CD4-positive, alpha-beta T cell treated with Interleukin-2 at 100 ng/mL for 4 hours (primary cell): ENCODE results near the gene MAPK10.
"Not testable (repeated sequence)": the region's sequence is repeated elsewhere in the genome, so short reads cannot be mapped to it uniquely, and the experiment has no call there.

Experiments used
- DNase-seq: peaks from one replicate; pipeline ENCODE4 v3.0.0-alpha.2; 2020; ENCODE audit warnings: low spot score

MAPK10 gene

DNA sequence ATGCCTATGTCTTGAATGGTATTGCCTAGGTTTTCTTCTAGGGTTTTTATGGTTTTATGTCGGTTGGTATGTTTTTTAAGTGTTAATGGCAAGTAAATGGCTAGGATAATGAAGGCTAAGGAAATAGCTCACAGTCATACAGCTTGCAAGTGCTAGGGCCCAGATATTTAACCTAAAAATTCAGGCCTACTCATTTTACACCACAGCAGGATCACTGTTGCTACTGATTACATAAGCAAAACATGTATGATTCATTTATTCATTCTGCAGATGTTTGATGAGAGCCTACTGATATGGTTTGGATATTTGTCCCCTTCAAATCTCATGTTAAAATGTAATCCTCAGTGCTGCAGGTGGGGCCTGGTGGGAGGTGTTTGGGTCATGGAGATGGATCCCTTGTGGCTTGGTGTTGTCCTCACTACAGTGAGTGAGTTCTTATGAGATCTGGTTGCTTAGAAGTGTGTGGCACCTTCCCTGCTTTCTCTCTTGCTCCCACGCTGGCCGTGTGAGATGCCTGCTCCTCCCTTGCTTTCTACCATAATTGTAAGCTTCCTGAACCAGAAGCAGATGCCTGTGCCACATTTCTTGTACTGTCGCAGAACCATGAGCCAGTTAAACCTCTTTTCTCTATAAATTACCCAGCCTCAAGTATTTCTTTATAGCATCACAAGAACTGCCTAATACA is 175.5 kb downstream of the MAPK10 start:
- no peak for DNase-seq

DNA sequence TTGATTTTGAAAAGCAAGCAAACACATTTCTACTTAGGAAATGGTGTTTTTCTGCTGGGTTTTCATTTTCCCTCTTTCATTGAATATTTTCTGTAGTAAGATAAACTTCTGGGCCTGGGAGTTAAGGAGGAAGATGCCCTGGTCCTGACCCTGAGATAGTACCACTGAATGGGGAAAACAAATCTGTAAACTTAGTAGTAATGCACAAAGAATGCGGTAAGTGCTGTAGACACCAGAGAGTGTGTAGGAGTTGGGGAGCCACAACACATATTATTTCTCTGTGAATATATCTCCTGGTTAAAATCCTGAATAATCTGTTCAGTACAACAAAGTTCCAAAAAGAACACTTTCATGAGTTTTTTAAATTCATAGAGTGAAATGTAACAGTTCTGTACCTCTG is 178.3 kb downstream of the MAPK10 start:
- DNase-seq: no peak

DNA sequence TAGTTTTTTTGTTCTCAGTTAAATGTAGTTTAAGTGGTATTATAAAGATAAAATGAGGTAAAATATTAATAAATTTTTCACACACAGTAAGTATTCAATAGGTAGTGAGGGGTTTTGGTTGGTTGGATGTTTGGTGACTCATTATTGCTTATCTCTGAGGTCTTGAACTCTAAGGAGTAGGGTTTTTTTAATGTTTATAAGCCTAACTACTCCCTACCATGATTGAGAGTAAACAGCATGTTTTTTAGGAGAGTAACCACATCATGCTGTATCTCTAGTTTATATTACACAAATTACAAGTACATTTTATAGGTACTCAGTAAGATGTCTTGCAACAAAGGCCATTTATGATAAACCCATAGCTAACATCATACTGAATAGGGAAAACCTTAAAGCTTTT is 181.6 kb downstream of the MAPK10 start:
- DNase-seq: no peak

DNA sequence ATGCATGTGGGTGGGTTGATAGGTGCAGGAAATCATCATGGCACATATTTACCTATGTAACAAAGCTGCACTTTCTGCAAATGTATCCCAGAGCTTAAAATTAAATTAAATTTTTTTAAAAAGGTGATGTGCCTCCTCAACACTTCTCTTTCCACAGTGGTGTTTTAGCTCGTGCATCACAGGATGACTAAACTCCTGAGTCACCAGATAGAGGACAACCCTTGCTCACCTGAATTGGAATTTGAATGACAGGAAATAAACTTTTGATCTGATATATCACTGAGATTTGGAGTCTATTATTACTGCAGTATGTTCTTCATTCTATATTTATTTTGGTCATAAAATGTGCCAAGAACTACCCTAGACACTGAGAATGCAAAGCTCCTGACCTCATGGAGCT is 185.3 kb downstream of the MAPK10 start:
- no peak for DNase-seq

DNA sequence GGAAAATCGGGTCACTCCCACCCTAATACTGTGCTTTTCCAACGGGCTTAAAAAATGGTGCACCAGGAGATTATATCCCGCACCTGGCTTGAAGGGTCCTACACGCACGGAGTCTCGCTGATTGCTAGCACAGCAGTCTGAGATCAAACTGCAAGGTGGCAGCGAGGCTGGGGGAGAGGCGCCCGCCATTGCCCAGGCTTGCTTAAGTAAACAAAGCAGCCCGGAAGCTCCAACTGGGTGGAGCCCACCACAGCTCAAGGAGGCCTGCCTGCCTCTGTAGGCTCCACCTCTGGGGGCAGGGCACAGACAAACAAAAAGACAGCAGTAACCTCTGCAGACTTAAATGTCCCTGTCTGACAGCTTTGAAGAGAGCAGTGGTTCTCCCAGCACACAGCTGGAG is 191.5 kb downstream of the MAPK10 start:
- not testable (repeated sequence) for DNase-seq

DNA sequence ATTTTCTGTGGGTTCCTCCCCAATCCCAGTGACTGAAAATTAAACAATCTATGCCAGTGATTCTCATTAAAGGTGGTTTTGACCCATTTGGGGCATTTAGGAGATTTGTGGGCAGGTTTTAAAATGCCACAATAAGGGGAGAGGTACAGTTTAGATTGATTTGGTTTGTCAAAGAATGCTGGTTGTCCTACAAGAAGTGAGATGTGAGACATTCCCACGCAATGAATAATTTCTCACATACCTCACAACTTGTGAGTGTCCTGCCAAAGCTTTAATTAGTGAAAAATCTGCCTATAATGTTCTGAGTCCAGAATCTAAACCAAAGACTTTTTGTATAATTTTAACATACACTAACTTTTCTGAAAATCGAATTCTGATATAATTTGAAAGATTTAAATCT is 199.4 kb downstream of the MAPK10 start:
- DNase-seq: no peak

DNA sequence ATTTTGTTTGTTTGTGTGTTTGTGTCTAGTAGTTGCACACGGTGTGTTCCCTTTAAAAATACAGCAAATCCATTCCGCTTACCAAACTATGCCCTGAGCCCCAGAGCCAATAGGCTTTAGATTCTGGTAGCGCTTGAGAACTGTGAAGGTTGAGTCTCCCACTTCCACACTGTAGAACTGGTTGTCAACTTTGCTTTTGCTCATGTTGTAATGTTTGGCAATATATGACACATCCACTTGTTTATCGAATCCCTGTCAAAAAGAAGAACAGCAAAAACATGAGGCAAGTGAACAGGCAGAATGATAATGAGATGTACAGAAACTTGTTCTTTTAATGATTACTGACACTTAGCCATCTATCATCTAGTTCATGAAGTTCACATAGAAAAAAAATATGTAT is 200.6 kb downstream of the MAPK10 start:
- no peak for DNase-seq

DNA sequence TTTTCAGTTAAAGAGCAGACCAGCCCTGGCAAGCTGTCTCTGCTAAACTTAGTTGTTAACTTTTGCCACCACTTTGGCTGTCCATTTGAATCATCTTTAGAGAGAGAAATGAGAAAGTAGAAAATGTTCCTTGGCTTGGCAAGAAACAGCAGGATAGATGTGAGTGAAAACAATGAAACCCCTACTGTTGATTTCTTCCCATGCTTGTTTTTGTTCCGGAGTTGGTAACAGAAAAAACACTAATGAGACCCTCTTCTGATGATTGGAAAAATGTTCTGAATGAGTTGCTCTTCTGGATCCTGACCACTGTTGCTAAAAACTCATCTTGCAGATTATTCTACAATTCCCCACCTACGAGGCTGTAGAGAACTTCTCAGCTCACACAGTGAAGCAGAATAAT is 203.3 kb downstream of the MAPK10 start:
- DNase-seq: no peak

DNA sequence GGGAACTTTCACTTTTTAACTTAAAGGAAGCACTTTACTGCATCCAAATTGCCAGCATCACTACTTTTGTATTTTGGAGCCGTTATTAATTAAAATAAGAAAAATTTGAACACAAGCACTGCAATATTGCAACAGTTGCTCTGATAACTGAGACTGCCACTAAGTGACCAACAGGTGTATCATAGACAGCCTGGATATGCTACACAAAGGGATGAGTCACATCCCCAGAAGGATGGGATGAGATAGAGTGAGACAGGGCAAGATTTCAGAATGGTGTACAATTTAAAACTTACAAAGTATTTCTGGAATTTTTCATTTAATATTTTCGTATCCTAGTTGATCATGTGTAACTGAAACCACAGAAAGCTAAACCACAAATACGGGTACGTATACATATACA is 204.1 kb downstream of the MAPK10 start:
- no peak for DNase-seq

DNA sequence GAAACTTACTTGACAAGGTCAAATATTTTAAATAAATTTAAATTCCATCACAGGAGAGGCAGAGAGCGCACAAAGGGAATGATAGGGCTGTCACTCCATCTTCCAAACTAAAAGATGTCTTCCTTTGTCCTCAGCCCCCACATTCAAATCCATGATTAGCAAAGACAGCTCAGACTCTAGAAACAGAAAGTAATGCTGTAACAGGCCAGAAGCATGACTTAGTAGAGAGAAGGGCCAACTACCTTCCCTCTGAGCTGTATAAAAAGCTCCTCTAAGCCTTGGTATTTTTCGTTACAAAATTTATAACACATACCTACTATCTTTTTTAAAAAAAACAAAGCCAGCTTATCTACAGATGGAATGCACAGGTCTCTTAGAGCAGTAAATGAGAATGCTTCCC is 207.4 kb downstream of the MAPK10 start:
- no peak for DNase-seq

DNA sequence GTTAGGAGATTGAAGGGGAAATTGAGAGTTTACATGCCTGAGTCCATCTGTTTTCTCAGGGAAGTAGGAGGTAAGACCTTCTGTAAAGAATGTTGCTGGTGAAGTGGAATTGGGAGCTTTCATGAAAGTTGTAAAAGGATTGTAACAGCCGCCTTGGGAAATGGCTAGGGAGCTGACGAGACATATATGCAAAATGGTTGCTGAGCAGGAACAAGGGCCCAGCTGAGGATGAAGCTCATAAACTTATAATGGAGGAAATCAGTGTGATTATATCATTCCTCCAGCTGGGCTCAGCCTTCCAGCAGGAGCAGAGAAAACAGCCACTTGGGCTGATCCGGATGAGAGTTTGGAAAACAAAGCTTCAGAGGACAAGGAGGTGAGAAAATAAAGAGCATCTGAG is 208.7 kb downstream of the MAPK10 start:
- no peak for DNase-seq

DNA sequence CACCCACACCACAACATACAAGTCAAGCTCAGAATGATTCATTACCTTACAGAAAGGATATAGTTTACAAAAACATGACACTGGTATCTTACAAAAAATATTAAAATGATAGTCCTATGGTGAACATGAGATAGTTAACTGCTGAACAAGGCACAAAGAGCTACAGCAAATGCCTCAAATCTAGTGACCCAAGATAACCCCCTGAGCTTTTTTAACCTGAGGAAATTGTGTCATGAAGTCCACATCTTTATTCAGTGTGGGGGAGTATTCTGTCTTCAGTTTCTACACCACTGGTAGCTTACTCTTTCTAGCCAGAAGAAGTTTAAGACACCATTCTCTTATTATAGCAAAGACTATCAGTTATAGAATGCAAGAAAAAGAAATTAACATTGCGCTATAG is 218.7 kb downstream of the MAPK10 start:
- DNase-seq: no peak

DNA sequence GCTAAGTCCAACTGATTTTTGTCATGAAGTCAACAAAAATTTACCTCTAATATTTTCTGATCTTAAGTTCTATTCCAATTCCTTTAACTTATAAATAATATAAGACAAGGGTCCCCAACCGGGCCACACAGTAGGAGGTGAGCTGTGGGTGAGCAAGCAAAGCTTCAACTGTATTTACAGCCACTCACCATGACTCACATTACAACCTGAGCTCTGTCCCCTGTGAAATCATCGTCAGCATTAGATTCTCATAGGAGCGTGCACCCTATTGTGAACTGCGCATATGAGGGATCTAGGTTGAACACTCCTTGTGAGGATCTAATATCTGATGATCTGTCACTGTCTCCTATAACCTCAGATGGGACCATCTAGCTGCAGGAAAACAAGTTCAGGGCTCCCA is 227.4 kb downstream of the MAPK10 start:
- DNase-seq: no peak

DNA sequence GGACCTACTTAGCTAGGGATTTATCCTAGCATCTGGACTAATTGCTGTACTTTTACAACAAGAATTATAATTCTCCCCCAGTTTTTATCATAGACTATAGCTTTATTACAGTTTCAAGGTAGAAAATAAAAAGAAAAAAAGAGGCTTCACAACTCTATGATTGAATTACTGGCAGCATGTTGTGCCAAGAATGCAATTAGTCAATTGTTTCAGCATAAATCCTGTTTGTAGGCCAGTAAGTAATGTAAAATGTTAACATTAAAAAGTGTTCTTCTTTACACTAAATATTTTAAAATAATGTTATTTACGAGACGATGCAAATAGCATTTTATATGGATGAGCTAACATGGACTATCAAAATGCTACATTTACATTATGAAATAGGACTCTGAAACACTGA is 228.4 kb downstream of the MAPK10 start:
- no peak for DNase-seq

DNA sequence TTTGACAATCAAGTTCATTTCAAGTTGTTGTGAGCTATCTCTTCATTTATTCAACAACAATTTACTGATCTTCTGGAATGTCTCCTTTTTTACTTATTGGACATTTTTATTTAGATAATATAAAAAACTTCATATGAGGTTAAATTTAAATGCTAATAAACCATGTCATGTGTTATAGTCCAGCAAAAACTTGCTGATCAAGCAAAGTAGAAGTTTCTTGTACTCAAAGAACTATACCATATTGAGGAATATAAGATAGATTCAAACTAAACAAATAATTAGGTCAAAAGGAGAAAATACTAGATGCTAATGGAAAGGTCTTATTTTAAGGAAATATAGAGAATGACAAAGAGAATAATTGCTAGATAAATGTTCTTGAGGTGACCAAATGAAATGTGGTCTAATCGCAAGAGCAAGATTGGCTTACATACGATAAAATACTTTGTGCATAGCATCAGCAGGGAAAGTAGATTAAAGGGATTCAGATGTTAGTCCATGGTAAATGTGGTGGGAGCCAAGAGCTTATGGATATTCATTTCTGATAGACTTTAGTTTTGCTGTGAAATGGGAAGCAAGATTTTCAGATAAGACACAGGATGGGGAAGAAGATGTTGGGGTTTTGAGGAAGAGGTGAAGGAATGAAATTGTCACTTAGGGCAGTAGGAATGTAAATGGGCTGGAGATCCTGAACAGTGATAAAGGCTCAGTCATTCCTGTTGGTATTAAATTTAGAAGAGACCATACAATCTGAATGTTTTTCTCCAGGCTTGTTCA is 229.5 kb downstream of the MAPK10 start:
- no peak for DNase-seq

DNA sequence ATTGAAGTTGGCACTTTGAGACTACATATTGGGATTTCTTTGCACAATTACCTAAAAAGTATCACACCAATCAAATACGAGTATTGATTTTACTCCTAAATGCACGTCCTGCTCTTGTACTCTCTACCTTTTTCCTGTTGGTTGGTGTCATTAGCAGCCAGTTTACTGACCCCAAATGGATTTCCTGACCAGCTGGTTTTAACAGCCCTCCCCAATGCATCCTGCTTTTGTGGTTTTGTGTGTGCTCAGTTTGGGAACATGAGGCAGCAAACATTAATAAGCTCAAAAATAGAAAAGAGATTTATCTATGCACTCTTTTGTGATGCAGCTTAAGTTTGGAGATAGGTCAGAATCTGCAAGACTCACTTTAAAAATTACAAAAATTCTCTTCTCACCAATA is 230.3 kb downstream of the MAPK10 start:
- no peak for DNase-seq

DNA sequence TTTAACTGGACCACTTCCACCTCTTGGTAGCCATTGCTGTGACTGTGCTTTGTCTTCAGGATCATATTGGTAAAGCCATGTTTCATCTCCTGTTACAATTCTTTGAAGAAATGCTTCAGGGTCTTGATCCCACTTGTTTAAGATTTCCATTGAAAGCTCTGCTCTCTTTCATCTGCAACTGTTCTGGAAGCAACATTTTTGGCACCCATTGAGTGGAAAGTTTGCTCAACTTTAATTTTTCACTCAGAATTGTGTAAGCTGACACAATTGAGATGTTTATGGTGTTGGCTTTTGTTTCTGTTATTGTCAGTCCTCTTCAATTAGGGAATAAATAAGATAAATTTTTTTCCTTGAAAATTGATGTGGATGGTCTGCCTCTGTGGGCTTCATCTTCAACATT is 237.4 kb downstream of the MAPK10 start:
- DNase-seq: no peak

DNA sequence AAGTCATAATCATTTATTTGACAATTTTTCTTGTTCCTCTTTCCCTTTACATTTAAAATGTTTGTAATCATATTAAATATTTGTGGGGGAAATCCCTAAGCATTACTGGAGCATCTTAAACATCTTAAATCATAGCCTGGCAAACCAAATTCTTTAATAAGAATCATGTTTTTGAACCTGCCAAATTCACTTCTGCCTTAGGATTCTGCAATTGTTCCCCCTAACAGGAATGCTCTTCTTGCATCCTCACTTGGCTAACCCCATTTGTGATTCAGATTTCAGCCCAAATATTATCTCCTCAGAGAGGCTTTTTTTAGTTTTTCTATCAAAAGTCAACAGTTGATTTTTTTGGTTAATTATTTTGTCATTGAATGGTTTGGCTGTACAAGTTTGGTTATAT is 241.1 kb downstream of the MAPK10 start:
- DNase-seq: no peak

DNA sequence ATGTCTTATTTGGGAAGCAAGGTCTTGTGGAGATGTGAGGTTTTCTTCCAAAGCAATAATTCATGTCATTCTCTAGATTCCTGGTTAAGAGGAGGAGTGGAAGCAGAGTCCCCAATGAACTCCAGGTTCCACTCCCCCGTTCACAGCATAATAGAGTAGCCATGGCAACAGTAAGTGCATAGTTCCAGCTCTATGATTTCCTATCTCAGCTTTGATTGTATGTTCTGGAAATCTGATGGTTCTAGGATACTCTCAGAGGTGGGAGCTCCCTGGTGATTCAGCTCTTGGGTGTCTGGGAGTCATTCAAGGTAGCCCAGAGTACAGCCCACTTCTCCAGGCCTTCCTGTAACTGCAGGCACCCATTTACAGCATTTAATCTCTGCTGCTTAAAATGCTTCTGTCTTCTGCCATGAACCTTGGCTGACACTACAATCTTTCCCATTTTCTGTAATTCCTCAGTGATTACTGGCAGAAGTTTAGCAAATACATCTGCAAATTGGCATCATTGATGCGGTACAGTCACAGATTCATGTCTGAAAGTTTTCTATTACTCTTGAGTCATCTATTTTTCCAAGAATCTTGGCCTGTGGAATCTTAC is 242.0 kb downstream of the MAPK10 start:
- DNase-seq: no peak

DNA sequence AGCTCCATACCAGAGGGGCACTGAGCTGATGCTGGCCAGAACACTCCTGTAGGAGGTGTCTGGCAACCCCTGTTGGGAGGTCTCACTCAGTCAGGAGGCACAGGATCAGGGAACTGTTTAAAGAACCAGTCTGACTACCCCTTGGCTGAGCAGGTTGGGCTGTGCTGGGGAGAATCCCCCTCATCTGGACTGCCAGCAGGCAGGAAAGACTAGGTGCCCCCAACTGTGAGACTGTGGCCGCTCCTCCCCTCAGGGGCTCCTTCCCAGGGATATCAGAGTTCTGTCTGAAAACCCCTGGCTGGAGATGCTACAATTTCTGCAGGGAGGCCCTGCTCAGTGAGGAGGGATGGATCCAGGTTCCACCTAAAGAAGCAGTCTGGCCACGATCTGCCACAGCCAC is 245.3 kb downstream of the MAPK10 start:
- no peak for DNase-seq

DNA sequence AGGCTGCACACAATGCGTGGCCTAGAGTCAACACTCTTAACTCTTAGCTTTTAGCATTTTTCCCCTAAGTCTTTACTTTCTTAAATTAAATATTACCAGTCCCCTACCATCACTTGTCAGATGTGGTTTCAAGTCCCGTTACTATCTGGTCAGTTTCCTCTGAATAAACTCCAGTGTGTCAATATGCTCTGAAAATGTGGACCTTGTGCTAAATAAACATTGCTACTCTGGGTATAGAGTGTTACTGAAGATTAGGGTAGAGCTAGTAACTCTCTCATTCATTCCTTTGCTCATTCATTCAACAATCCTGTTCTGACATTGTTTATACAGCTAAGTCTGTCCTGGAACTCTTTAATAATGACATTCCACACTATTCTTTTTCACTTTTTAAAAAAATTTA is 251.0 kb downstream of the MAPK10 start:
- DNase-seq: no peak

DNA sequence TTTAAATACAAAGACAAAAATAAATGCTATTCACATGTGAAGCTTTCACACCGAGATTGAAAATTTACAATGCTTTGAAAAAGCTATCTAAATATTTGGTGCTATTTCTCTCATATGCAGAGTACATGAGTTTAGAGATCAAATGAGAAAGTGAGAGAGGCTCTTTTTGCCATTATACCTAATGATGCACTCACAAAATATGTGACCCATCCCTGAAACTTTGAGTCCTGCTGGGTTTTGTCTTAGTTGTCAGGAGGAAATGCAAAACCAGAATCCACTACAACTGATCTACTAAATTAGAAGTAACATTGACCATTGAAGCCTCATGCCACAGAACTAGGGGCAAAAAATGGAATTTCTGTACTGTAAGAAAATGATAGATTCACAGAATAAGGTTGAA is 251.7 kb downstream of the MAPK10 start:
- no peak for DNase-seq

DNA sequence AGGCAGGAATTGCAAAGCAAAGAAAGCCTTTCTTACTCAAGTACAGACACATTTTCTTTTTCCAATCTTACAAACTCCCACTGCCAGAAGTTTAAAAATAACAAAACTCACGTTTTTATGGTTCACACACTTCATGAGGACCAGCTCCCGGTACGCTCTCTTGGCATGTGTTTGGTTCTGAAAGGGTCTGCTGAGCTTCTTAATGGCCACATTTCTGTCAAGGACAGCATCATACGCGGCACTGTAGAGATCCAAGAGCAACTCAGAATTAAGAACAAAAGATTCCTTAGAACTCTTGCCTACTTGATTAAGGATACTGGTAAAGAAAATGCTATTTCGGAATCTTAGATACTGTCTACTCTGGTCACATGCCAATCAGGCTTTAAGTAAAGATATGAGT is 252.7 kb downstream of the MAPK10 start:
- DNase-seq: no peak

DNA sequence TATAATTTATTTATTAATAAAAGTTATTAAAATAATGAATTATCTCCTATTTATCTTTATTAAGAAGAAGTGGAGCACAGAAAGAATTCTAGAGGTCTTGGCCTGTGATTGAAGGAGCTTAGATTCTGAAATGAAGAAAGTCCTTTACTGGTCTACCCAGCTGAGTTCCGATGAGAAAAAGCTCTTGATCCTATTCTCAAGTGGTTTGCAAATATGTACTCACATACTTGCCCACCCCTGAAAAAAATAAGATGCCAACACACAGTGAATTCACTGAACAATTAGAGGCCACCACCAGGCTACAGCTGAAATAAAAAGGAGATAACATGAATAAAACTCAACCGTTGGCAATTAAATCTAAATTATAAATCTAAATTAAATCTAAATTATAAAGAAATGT is 253.4 kb downstream of the MAPK10 start:
- DNase-seq: no peak
